Keratinocyte (primary cell): ENCODE measurements around the gene MERTK. TPM values are rescaled to one million over a fixed set of nuclear protein-coding genes. Genes with fewer than 3 reads are reported as not detected.
"Not testable (repeated sequence)": the region's sequence is repeated elsewhere in the genome, so short reads cannot be mapped to it uniquely, and the experiment has no call there.

Source experiments
- DNase-seq: peaks from one replicate; pipeline ENCODE4 v3.0.0-alpha.2; 2011; ENCODE audit warnings: low read depth, missing footprints, low spot score
- FAIRE-seq: peaks from 2 replicates; lab custom pipeline; 2011; peaks lifted over from hg19 to GRCh38; lab: Jason Lieb, UNC
- H2AFZ ChIP-seq: 2 replicates; pipeline ENCODE4 v1.6.0; 2012; ENCODE audit warnings: low read length, control low read depth, inconsistent platforms; ENCODE audit not compliant: control insufficient read depth
- H3K27ac ChIP-seq: 2 replicates; pipeline ENCODE4 v1.5.1; 2011; ENCODE audit warnings: low read length; ENCODE audit not compliant: control insufficient read depth, insufficient read depth
- H3K27me3 ChIP-seq: 3 replicates; pipeline ENCODE4 v1.6.0; 2011; ENCODE audit warnings: low read length; ENCODE audit not compliant: control insufficient read depth, insufficient read depth; ENCODE audit errors: extremely low read depth
- H3K36me3 ChIP-seq, 2 experiments: 2 replicates in 1 of 2; 3 replicates in 1 of 2; pipeline ENCODE4 v1.5.1; 2011; ENCODE audit warnings: low read length in 2 of 2, mild to moderate bottlenecking in 1 of 2; ENCODE audit not compliant: control insufficient read depth in 2 of 2, insufficient read depth in 2 of 2; ENCODE audit errors: extremely low read depth in 1 of 2
- H3K4me1 ChIP-seq: 3 replicates; pipeline ENCODE4 v1.5.1; 2011; ENCODE audit warnings: low read length; ENCODE audit not compliant: control insufficient read depth, insufficient read depth; ENCODE audit errors: extremely low read depth
- H3K4me2 ChIP-seq: 3 replicates; pipeline ENCODE4 v1.6.0; 2011; ENCODE audit warnings: low read depth, low read length; ENCODE audit not compliant: control insufficient read depth, insufficient read depth; ENCODE audit errors: extremely low read depth
- H3K4me3 ChIP-seq, 3 experiments: fragments of 200-600 bp in 1 of 3; sonication (generic) in 1 of 3; 2 replicates in 2 of 3; 3 replicates in 1 of 3; pipeline ENCODE4 v1.5.1; 2011 to 2016; ENCODE audit warnings: low read length in 3 of 3, mild to moderate bottlenecking in 3 of 3, control low read depth in 2 of 3, inconsistent platforms in 1 of 3, low read depth in 1 of 3, mixed read lengths in 1 of 3, mixed run types in 1 of 3, moderate library complexity in 1 of 3; ENCODE audit not compliant: control insufficient read depth in 2 of 3, insufficient read depth in 2 of 3; ENCODE audit errors: extremely low read depth in 1 of 3
- H3K79me2 ChIP-seq: 2 replicates; pipeline ENCODE4 v1.6.0; 2012; ENCODE audit warnings: low read length; ENCODE audit not compliant: control insufficient read depth, insufficient read depth
- H3K9ac ChIP-seq: 3 replicates; pipeline ENCODE4 v1.6.0; 2011; ENCODE audit warnings: low read length; ENCODE audit not compliant: control insufficient read depth, insufficient read depth; ENCODE audit errors: extremely low read depth
- H3K9me1 ChIP-seq: 3 replicates; pipeline ENCODE4 v1.6.0; 2011; ENCODE audit warnings: low read length; ENCODE audit not compliant: control insufficient read depth, insufficient read depth; ENCODE audit errors: extremely low read depth
- H3K9me3 ChIP-seq: 2 replicates; pipeline ENCODE4 v1.5.1; 2012; ENCODE audit warnings: low read depth, low read length; ENCODE audit not compliant: control insufficient read depth
- H4K20me1 ChIP-seq: 3 replicates; pipeline ENCODE4 v1.6.0; 2011; ENCODE audit warnings: low read length; ENCODE audit not compliant: control insufficient read depth, insufficient read depth; ENCODE audit errors: extremely low read depth
- EZH2 ChIP-seq: IDR thresholded peaks from one replicate; pipeline ENCODE4 v1.6.1; 2012; ENCODE audit warnings: inconsistent platforms, mild to moderate bottlenecking, low read length, moderate library complexity
- dilution Hi-C: fragments of 300-500 bp; cut with MboI; formaldehyde crosslinking; loops from one replicate; pipeline ENCODE4 v1.7.0; 2020; ENCODE audit warnings: low sequenced_read_pairs; ENCODE audit not compliant: extremely low pct_ligation_motif_present
- polyA plus RNA-seq, 5 experiments: library from polyadenylated mRNA; depleted of rRNA in 3 of 5; stranded (reverse) in 3 of 5; stranded (forward) in 1 of 5; unstranded in 1 of 5; fragments of >200 nt; gene quantifications; 1 replicate in 1 of 5; 2 replicates in 3 of 5; 3 replicates in 1 of 5; pipeline versions ENCODE4 v1.2.1 to v1.2.3, GENCODE V29; 2011 to 2012; ENCODE audit warnings: missing spikeins in 2 of 5, low read depth in 1 of 5, low replicate concordance in 1 of 5
- TF ChIP-seq, protein P1 (sequence below), 3 experiments: IDR thresholded peaks in 1 of 3; conservative IDR thresholded peaks in 1 of 3; optimal IDR thresholded peaks in 1 of 3; 2 replicates in 2 of 3; 3 replicates in 1 of 3; pipeline versions ENCODE3 to v1.5.1; 2011; ENCODE audit warnings: low read length in 3 of 3, mild to moderate bottlenecking in 3 of 3, moderate library complexity in 2 of 3, control low read depth in 1 of 3, inconsistent platforms in 1 of 3; ENCODE audit not compliant: insufficient read depth in 2 of 3; ENCODE audit errors: extremely low read depth in 1 of 3

MERTK gene
- polyA plus RNA-seq, 1 donor (not counting 4 experiments of a cell fraction or from before 2014, with no cell fraction given): 0.14 TPM

DNA sequence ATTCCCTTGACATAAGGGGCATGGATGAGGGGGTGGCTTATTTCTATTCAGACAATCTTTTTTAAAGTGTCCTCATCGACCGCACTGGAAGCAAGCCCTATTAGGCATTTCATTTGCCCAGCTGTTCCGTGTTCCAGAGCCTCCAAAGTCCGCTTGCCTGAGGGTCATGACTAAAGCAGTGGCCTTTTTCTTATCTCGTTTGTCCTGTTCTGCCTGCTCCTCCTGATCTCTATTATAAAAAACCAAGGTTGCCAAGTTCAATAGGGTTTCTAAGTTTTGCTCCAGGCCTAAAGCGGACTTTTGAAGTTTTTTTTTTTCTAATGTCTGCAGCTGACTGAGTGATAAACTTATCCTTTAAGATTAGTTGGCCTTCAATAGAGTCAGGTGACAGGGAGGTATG, 143.1 kb downstream of the MERTK start:
- H3K9ac ChIP-seq, DNase-seq, H3K27me3 ChIP-seq, H3K36me3 ChIP-seq, H2AFZ ChIP-seq, H3K4me1 ChIP-seq, dilution Hi-C loops, H4K20me1 ChIP-seq, H3K79me2 ChIP-seq, H3K9me3 ChIP-seq, FAIRE-seq, H3K4me3 ChIP-seq, H3K9me1 ChIP-seq, H3K27ac ChIP-seq, H3K4me2 ChIP-seq: not testable (repeated sequence)

DNA sequence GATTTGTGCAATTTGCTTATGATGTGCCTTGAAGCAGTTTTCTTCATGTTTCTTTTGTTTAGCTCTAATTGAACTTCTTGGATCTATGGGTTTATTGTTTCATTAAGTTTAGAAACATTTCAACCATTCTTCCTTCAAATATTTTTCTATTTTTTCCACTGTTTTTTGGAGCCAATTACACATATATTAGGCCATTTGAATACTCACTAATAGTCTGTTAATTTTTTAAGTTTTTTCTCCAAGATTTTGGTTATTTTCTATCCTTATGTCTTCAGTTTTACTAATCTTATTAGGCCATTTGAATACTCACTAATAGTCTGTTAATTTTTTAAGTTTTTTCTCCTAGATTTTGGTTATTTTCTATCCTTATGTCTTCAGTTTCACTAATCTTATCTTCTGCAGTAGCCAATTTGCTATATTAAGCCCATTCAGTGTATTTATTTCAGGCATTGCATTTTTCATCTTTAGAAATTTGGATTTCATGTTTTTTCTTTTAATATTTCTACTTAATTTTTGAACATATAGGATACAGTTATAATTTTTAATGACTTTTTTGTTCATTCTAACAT, 147.1 kb downstream of the MERTK start:
- H3K4me1 ChIP-seq: no peaks in the 10 kb centered on the region
- dilution Hi-C loops: no loop called here
- TF ChIP-seq, protein P1, sequence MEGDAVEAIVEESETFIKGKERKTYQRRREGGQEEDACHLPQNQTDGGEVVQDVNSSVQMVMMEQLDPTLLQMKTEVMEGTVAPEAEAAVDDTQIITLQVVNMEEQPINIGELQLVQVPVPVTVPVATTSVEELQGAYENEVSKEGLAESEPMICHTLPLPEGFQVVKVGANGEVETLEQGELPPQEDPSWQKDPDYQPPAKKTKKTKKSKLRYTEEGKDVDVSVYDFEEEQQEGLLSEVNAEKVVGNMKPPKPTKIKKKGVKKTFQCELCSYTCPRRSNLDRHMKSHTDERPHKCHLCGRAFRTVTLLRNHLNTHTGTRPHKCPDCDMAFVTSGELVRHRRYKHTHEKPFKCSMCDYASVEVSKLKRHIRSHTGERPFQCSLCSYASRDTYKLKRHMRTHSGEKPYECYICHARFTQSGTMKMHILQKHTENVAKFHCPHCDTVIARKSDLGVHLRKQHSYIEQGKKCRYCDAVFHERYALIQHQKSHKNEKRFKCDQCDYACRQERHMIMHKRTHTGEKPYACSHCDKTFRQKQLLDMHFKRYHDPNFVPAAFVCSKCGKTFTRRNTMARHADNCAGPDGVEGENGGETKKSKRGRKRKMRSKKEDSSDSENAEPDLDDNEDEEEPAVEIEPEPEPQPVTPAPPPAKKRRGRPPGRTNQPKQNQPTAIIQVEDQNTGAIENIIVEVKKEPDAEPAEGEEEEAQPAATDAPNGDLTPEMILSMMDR (optimal IDR thresholded peaks at IDR 0.05 in 1 of 3, IDR thresholded peaks at IDR 0.05 in 1 of 3, conservative IDR thresholded peaks at IDR 0.05 in 1 of 3; ENCODE audit: extremely low read depth in 1 of 3, insufficient read depth in 2 of 3, low read length in 3 of 3): no peak
- TF ChIP-seq EZH2: no peak
- H3K9me3 ChIP-seq: no peaks in the 10 kb centered on the region
- no peaks in the 10 kb centered on the region for H3K36me3 ChIP-seq
- FAIRE-seq: no peak
- no peaks in the 10 kb centered on the region for H3K9me1 ChIP-seq
- no peaks in the 10 kb centered on the region for H4K20me1 ChIP-seq
- H3K79me2 ChIP-seq: no peaks in the 10 kb centered on the region
- no peak overlapping the region for H2AFZ ChIP-seq
- DNase-seq: no peak
- H3K4me3 ChIP-seq: no peak overlapping the region
- no peak overlapping the region for H3K9ac ChIP-seq
- no peaks in the 10 kb centered on the region for H3K27me3 ChIP-seq
- H3K27ac ChIP-seq: no peak overlapping the region
- no peak overlapping the region for H3K4me2 ChIP-seq

DNA sequence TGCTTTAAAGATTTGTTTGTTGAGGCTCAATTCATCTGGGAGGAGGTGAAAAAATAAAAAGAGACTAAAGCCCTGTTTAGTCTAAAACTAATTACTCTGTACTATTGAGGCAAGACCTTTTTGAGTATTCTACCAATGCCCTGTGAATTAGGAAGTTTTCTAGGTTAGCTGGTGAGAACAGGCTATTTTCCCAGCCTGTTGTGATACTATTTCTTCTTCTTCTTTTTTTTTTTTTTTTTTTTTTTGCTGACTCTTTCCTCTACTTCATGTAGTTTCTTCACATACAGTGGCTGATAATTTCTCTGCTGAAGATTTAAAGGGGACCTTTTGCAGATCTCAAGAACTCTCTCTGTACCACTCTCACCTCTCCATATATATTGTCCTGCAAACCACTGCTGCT, 147.8 kb downstream of the MERTK start:
- Histone ChIP-seq H3K27ac (no peak overlapping the region), H3K4me2 (no peak overlapping the region), H3K36me3 (no peaks in the 10 kb centered on the region), H3K27me3 (no peaks in the 10 kb centered on the region), H3K9me1 (no peaks in the 10 kb centered on the region), H2AFZ (no peak overlapping the region), H4K20me1 (no peaks in the 10 kb centered on the region), H3K4me1 (no peaks in the 10 kb centered on the region), H3K9me3 (no peaks in the 10 kb centered on the region), H3K4me3 (no peak overlapping the region), H3K79me2 (no peaks in the 10 kb centered on the region), H3K9ac (no peak overlapping the region)
- DNase-seq (no peak), FAIRE-seq (no peak)
- TF ChIP-seq EZH2: no peak
- TF ChIP-seq, protein P1 (optimal IDR thresholded peaks at IDR 0.05 in 1 of 3, IDR thresholded peaks at IDR 0.05 in 1 of 3, conservative IDR thresholded peaks at IDR 0.05 in 1 of 3; ENCODE audit: extremely low read depth in 1 of 3, insufficient read depth in 2 of 3, low read length in 3 of 3): no peak
- dilution Hi-C loops: no loop called here
